Chondrocyte (in vitro differentiated cells): Measurements from ENCODE around the gene SLC51A. TPM values are rescaled to one million over a fixed set of nuclear protein-coding genes. Genes with fewer than 3 reads are reported as not detected.

Experiments
- DNase-seq: peaks from one replicate; pipeline ENCODE4 v3.0.0; 2021; ENCODE audit warnings: mixed read lengths, low spot score
- H3K27ac Mint-ChIP-seq: one replicate; pipeline ENCODE4 v1.8.0; 2021; ENCODE audit warnings: mild to moderate bottlenecking, moderate library complexity, mixed read lengths; ENCODE audit not compliant: unreplicated experiment
- H3K27me3 Mint-ChIP-seq: 2 replicates; pipeline ENCODE4 v1.8.0; 2021; ENCODE audit warnings: low read depth, mixed read lengths
- H3K36me3 Mint-ChIP-seq: 2 replicates; pipeline ENCODE4 v1.8.0; 2021; ENCODE audit warnings: low read depth, mixed read lengths
- H3K4me1 Mint-ChIP-seq: 2 replicates; pipeline ENCODE4 v1.8.0; 2021; ENCODE audit warnings: low read depth, mild to moderate bottlenecking, mixed read lengths
- H3K4me3 Mint-ChIP-seq: one replicate; pipeline ENCODE4 v1.8.0; 2021; ENCODE audit warnings: mild to moderate bottlenecking, moderate library complexity, mixed read lengths; ENCODE audit not compliant: unreplicated experiment
- H3K9me3 Mint-ChIP-seq: 2 replicates; pipeline ENCODE4 v1.8.0; 2021; ENCODE audit warnings: low read depth, mixed read lengths
- total RNA-seq: library from RNA; stranded (reverse); gene quantifications from 3 replicates; pipeline ENCODE4 v1.2.1, GENCODE V29; 2021
- TF ChIP-seq, protein P1 (sequence below): fragments of 200-600 bp; sonication (generic); IDR thresholded peaks from 2 replicates; pipeline ENCODE4 v1.5.0; 2021; ENCODE audit warnings: antibody characterized with exemption, mild to moderate bottlenecking, moderate library complexity

The SLC51A gene
- total RNA-seq, 1 donor from 2014 or later, result not detected

DNA sequence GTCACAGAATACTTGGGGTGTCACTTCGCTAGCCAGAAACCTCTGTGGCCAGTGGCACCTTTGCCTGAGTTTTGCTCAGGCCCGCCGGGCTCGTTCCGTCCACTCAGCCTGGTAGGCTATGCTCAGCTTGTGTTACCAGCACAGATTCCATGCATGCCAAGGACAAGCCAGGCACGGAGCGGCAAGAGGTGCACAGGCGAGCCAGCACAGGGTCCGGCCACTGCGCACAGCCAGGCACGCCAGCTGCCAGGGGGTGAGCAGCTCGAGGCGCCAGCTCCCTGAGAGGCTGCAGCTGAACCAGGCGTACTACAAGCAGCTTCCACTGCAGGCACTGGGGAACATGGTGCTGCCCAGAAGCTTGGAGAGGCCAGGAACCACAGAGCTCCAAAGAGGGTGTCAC is 56.5 kb downstream of the SLC51A start:
- Mint-ChIP-seq H3K9me3 (no peaks in the 10 kb centered on the region), H3K4me1 (peaks cover 17% of the 10 kb centered on the region), H3K36me3 (peaks cover 10% of the 10 kb centered on the region), H3K4me3 (no peak overlapping the region), H3K27ac (no peak overlapping the region), H3K27me3 (no peaks in the 10 kb centered on the region)
- DNase-seq, result no peak
- TF ChIP-seq, protein P1, sequence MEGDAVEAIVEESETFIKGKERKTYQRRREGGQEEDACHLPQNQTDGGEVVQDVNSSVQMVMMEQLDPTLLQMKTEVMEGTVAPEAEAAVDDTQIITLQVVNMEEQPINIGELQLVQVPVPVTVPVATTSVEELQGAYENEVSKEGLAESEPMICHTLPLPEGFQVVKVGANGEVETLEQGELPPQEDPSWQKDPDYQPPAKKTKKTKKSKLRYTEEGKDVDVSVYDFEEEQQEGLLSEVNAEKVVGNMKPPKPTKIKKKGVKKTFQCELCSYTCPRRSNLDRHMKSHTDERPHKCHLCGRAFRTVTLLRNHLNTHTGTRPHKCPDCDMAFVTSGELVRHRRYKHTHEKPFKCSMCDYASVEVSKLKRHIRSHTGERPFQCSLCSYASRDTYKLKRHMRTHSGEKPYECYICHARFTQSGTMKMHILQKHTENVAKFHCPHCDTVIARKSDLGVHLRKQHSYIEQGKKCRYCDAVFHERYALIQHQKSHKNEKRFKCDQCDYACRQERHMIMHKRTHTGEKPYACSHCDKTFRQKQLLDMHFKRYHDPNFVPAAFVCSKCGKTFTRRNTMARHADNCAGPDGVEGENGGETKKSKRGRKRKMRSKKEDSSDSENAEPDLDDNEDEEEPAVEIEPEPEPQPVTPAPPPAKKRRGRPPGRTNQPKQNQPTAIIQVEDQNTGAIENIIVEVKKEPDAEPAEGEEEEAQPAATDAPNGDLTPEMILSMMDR, result no peak

DNA sequence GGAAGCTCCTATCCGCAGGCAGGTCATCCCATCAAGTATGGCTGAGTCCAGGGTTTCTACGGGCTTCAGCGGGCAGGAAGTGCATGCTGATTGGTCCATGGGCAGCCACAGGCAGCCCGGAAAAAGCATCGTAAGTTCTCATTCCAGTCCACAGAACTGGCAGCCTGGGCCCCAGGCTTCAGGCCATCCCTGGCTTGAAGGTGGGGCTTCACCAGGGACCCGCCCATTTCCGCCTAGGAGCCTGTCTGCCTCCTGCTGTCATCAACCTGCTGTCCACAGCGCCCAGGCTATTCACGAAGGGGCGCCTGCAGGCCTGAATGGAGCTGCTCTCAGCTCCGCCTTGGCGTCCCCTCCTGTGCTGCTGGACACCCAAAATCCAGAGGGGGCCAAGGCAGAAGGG is 57.3 kb downstream of the SLC51A start:
- Mint-ChIP-seq H3K36me3 (peaks cover 9% of the 10 kb centered on the region), H3K27ac (no peak overlapping the region), H3K27me3 (no peaks in the 10 kb centered on the region), H3K4me3 (no peak overlapping the region), H3K4me1 (peaks cover 25% of the 10 kb centered on the region), H3K9me3 (no peaks in the 10 kb centered on the region)
- no peak for DNase-seq
- TF ChIP-seq, protein P1, result no peak

DNA sequence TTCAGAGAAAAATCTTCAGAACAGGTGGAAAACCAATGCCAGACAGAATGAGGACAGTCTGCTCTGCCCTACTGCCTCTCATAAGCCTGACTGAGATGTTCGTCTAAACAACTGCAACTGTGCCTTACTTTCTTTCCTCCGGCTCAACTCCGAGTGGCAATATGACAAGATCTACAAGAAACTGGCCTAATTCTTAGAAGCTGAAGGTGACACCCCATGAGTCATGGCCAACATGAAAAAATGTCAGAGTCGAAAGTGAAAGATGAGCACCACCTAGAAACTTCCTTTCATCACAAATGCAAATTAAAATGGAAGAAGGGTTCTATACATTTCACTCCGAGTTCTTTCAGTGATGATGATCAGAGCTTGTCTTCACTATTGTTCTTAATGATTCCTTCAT is 58.3 kb downstream of the SLC51A start:
- no peak overlapping the region for H3K4me3 Mint-ChIP-seq
- DNase-seq, result no peak
- H3K36me3 Mint-ChIP-seq, result peaks cover 5% of the 10 kb centered on the region
- H3K4me1 Mint-ChIP-seq, result peaks cover 34% of the 10 kb centered on the region
- peak overlapping the region; percentile 28 for H3K27ac Mint-ChIP-seq
- TF ChIP-seq, protein P1, result no peak
- H3K27me3 Mint-ChIP-seq, result no peaks in the 10 kb centered on the region
- no peaks in the 10 kb centered on the region for H3K9me3 Mint-ChIP-seq

DNA sequence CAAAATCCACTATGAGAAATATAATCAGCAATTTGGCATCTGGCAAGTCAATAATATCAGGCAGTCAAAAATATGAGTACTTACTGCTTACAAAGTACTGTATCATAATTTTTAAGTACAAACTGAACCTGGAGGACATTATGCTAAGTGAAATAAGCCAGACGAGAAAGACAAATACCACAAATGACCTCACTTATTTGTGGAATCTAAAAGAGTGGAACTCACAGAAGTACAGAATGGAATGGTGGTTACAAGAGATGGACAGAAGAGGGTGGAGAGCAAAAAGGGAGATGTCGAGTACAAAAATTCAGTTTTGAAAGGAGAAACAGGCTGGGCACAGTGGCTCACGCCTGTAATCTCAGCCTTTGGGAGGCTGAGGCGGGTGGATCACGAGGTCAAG is 58.8 kb downstream of the SLC51A start:
- Mint-ChIP-seq H3K27ac (peak overlapping the region; percentile 42), H3K4me3 (no peak overlapping the region), H3K4me1 (peaks cover 38% of the 10 kb centered on the region), H3K9me3 (no peaks in the 10 kb centered on the region), H3K36me3 (peaks cover 5% of the 10 kb centered on the region), H3K27me3 (no peaks in the 10 kb centered on the region)
- TF ChIP-seq, protein P1, result no peak
- DNase-seq, result no peak

DNA sequence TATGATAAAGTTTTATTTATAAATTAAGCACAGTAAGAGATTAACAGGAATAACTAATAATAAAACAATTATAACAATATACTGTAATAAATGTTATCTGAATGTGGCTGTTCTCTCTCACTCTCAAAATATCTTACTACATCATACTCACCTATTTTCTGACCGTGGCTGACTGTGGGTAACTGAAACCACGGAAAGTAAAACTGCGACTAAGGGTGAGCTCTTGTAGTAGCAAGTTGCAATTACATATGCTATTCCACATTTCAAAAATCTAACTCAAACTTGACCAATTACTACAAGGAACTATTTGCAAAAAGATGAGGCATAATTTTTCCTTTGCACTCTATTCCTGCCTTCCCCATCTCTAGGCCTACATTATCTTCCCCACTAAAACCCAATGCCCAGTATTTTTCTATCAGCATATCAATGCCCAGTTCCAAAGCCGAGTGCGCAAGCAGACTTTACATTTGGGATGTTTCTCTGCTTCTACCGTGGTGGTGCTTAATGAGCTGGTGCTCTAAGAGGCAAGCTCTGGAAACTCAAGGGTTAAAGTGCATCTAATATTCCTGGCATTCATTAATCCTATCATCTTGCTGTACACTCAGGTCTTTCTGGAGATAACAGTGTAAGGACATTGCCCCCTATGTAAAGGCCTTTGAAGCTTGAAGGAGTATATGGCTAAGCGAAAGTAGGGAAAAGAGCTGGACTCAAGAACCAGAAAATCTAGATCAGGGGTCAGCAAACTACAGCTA is 64.5 kb downstream of the SLC51A start:
- Mint-ChIP-seq H3K27ac (no peak overlapping the region), H3K9me3 (no peaks in the 10 kb centered on the region), H3K4me3 (no peak overlapping the region), H3K36me3 (no peaks in the 10 kb centered on the region), H3K27me3 (no peaks in the 10 kb centered on the region), H3K4me1 (peaks cover 63% of the 10 kb centered on the region)
- TF ChIP-seq, protein P1, result no peak
- no peak for DNase-seq
